GM12878 (cell line): ENCODE measurements around the gene FNDC11.

Source experiments
- CREB1 ChIP-seq: IDR thresholded peaks from 2 replicates; pipeline ENCODE4 v1.6.1; 2012; ENCODE audit warnings: low read depth, mild to moderate bottlenecking, inconsistent platforms
- CTCF ChIP-seq, 3 experiments: IDR thresholded peaks in 2 of 3; conservative IDR thresholded peaks in 1 of 3; 2 replicates each; pipeline ENCODE4 v1.5.1; 2011; ENCODE audit warnings: low read depth in 3 of 3, low read length in 3 of 3, mild to moderate bottlenecking in 3 of 3, control low read depth in 2 of 3, moderate library complexity in 2 of 3, inconsistent platforms in 1 of 3, mixed read lengths in 1 of 3; ENCODE audit not compliant: control insufficient read depth in 2 of 3, insufficient read depth in 1 of 3; ENCODE audit errors: extremely low read depth in 1 of 3
- ELK1 ChIP-seq: IDR thresholded peaks from 2 replicates; pipeline ENCODE4 v1.6.1; 2012; ENCODE audit warnings: low read depth, low read length, improper control_type of control experiment
- EP300 ChIP-seq, 2 experiments: fragments of 150-350 bp in 1 of 2; IDR thresholded peaks; 2 replicates each; pipeline ENCODE4 v1.6.1; 2011 to 2012; ENCODE audit warnings: low read depth in 2 of 2, low read length in 2 of 2, borderline replicate concordance in 1 of 2, improper control_type of control experiment in 1 of 2, inconsistent platforms in 1 of 2; ENCODE audit not compliant: control insufficient read depth in 1 of 2
- MTA2 ChIP-seq: fragments of 450-650 bp; IDR thresholded peaks from 2 replicates; pipeline ENCODE4 v1.6.1; 2016; ENCODE audit warnings: low read depth, mild to moderate bottlenecking, moderate library complexity
- PAX5 ChIP-seq: IDR thresholded peaks from 2 replicates; pipeline ENCODE4 v1.6.1; 2011; ENCODE audit warnings: low read depth, low read length, borderline replicate concordance
- POLR2A ChIP-seq: IDR thresholded peaks from 2 replicates; pipeline ENCODE4 v1.6.1; 2011; ENCODE audit warnings: low read depth, mild to moderate bottlenecking, low read length
- POLR2AphosphoS2 ChIP-seq: IDR thresholded peaks from 2 replicates; pipeline ENCODE4 v1.6.1; 2011; ENCODE audit warnings: low read depth, mild to moderate bottlenecking, low read length, improper control_type of control experiment, moderate library complexity
- RFX5 ChIP-seq: IDR thresholded peaks from 2 replicates; pipeline ENCODE4 v1.6.1; 2011; ENCODE audit warnings: low read depth, low read length, improper control_type of control experiment
- SREBF1 ChIP-seq: IDR thresholded peaks from 2 replicates; pipeline ENCODE4 v1.6.1; 2012; ENCODE audit warnings: mild to moderate bottlenecking, low read length
- ZNF217 ChIP-seq: fragments of 450-650 bp; IDR thresholded peaks from 2 replicates; pipeline ENCODE4 v1.6.1; 2017; ENCODE audit warnings: antibody characterized with exemption, mild to moderate bottlenecking
- ZNF24 ChIP-seq: fragments of 450-650 bp; IDR thresholded peaks from 2 replicates; pipeline ENCODE4 v1.6.1; 2017; ENCODE audit warnings: antibody characterized with exemption, mild to moderate bottlenecking

GRCh38 chr20:63504642-63505041 lies 49.3 kb upstream of the FNDC11 start:
- TF ChIP-seq MTA2 (no peak), POLR2A (no peak), SREBF1 (no peak), POLR2AphosphoS2 (no peak), PAX5 (no peak), ZNF217 (no peak), CTCF (IDR thresholded peaks at IDR 0.05 in 2 of 3, conservative IDR thresholded peaks at IDR 0.05 in 1 of 3; ENCODE audit: control insufficient read depth in 2 of 3, extremely low read depth in 1 of 3, insufficient read depth in 1 of 3, low read depth in 3 of 3, low read length in 3 of 3) (no peak), ELK1 (no peak), ZNF24 (no peak), CREB1 (no peak), RFX5 (no peak), EP300 (IDR thresholded peaks at IDR 0.05; ENCODE audit: borderline replicate concordance in 1 of 2, control insufficient read depth in 1 of 2, low read depth in 2 of 2, low read length in 2 of 2) (no peak)
